ENCODE results near the gene TYW5. TPM values are rescaled to one million over a fixed set of nuclear protein-coding genes. Genes with fewer than 3 reads are reported as not detected.

The TYW5 gene
- total RNA-seq: 10.5 and 11.8 TPM in 2 replicates

GRCh38 chr2:199955339-199956061 lies at the start of gene TYW5, which contains the start of gene MAIP1:
TYW5 (minus strand) TSS chr2:199955491; CDS start chr2:199955470, 21 bp downstream.
MAIP1 (plus strand) TSS chr2:199955582; CDS start chr2:199955799, 217 bp downstream.
- H3K4me3 ChIP-seq (ENCODE audit: low read depth, low read length): peak within 1 kb of the TSS; percentile 70
- no peak for FAIRE-seq
- H3K36me3 ChIP-seq (ENCODE audit: control insufficient read depth, insufficient read depth, low read length): peaks cover under 1% of the 10 kb centered on the region
- TF ChIP-seq CTCF (IDR thresholded peaks at IDR 0.05; ENCODE audit: insufficient read depth, low read length, severe bottlenecking): peak; percentile 32
- no peaks in the 10 kb centered on the region for H3K27me3 ChIP-seq (ENCODE audit: control insufficient read depth, insufficient read depth, low read length)
- peak; percentile 71 for DNase-seq (ENCODE audit: low read depth)

GRCh38 chr2:200003444-200003843 lies 48.2 kb upstream of the TYW5 start:
- FAIRE-seq (peak; percentile 18), DNase-seq (ENCODE audit: low read depth) (peak; percentile 56)
- no peaks in the 10 kb centered on the region for H3K27me3 ChIP-seq (ENCODE audit: control insufficient read depth, insufficient read depth, low read length)
- no peaks in the 10 kb centered on the region for H3K36me3 ChIP-seq (ENCODE audit: control insufficient read depth, insufficient read depth, low read length)
- H3K4me3 ChIP-seq (ENCODE audit: low read depth, low read length): no peak overlapping the region
- TF ChIP-seq CTCF (IDR thresholded peaks at IDR 0.05; ENCODE audit: insufficient read depth, low read length, severe bottlenecking): no peak

GRCh38 chr2:200000444-200001163 lies 45.3 kb upstream of the TYW5 start:
- H3K27me3 ChIP-seq (ENCODE audit: control insufficient read depth, insufficient read depth, low read length): no peaks in the 10 kb centered on the region
- DNase-seq (ENCODE audit: low read depth) (no peak), FAIRE-seq (no peak)
- H3K4me3 ChIP-seq (ENCODE audit: low read depth, low read length): no peak overlapping the region
- H3K36me3 ChIP-seq (ENCODE audit: control insufficient read depth, insufficient read depth, low read length): no peaks in the 10 kb centered on the region
- no peak for TF ChIP-seq CTCF (IDR thresholded peaks at IDR 0.05; ENCODE audit: insufficient read depth, low read length, severe bottlenecking)

GRCh38 chr2:199999166-199999565 lies 43.9 kb upstream of the TYW5 start:
- DNase-seq (ENCODE audit: low read depth): peak; percentile 69
- Histone ChIP-seq H3K36me3 (ENCODE audit: control insufficient read depth, insufficient read depth, low read length) (no peaks in the 10 kb centered on the region), H3K4me3 (ENCODE audit: low read depth, low read length) (no peak overlapping the region), H3K27me3 (ENCODE audit: control insufficient read depth, insufficient read depth, low read length) (no peaks in the 10 kb centered on the region)
- TF ChIP-seq CTCF (IDR thresholded peaks at IDR 0.05; ENCODE audit: insufficient read depth, low read length, severe bottlenecking): no peak
- FAIRE-seq: no peak

GRCh38 chr2:199997296-199997695 lies 42.0 kb upstream of the TYW5 start:
- H3K27me3 ChIP-seq (ENCODE audit: control insufficient read depth, insufficient read depth, low read length): no peaks in the 10 kb centered on the region
- FAIRE-seq (no peak), DNase-seq (ENCODE audit: low read depth) (no peak)

More at GRCh38 chr2:199997296-199997695, 42.0 kb upstream of the TYW5 start:
- Histone ChIP-seq H3K36me3 (ENCODE audit: control insufficient read depth, insufficient read depth, low read length) (no peaks in the 10 kb centered on the region), H3K4me3 (ENCODE audit: low read depth, low read length) (no peak overlapping the region)
- TF ChIP-seq CTCF (IDR thresholded peaks at IDR 0.05; ENCODE audit: insufficient read depth, low read length, severe bottlenecking): no peak

Measured in bronchial epithelial cell (primary cell).